ENCODE data around the gene MARCHF11. TPM values are rescaled to one million over a fixed set of nuclear protein-coding genes. Genes with fewer than 3 reads are reported as not detected.

The MARCHF11 gene
- total RNA-seq, 1 experiment from 2014 or later: not detected

DNA sequence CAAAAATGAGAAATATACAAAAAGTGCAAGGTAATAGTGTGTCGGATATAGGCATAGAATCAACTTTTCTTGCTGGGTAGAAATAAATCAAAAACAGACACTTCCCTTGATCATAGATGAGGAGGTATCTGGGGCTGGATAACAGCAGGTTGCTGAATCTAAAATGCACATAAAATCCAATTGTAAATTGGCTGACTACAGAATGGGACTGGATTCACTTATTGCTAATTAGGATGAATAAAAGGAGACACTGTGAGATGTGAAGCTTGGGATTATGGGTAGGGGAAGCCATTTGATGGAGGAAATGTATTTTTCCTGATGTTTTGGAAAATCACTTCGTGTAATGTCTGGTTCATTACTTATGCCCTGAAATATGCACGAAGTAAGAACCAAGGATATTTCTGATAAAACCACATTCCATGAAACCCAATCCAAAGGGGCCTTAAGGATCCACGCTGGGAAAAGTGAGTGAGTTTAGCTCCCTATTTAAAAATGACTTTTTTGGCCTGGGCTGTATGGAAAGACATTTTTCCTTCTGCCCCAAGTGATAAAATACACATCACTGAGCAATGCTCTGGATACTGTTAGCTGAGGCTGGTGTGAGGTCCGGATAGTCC lies 136.1 kb downstream of the MARCHF11 start:
- Histone ChIP-seq H3K27me3 (ENCODE audit: control insufficient read depth, insufficient read depth, low read length) (no peaks in the 10 kb centered on the region), H3K9me3 (ENCODE audit: control insufficient read depth, insufficient read depth, low read depth, low read length) (no peaks in the 10 kb centered on the region), H3K27ac (ENCODE audit: low read length) (no peak overlapping the region), H3K36me3 (ENCODE audit: control insufficient read depth, insufficient read depth, low read length) (no peaks in the 10 kb centered on the region), H3K4me1 (ENCODE audit: control insufficient read depth, insufficient read depth, low read length) (no peaks in the 10 kb centered on the region), H3K4me3 (ENCODE audit: low read depth in 2 of 2, low read length in 2 of 2) (no peak overlapping the region)
- ChIA-PET POLR2A (no interaction called here), CTCF (no interaction called here)
- no peak for DNase-seq (ENCODE audit: low read depth, low spot score)
- TF ChIP-seq, protein P1, sequence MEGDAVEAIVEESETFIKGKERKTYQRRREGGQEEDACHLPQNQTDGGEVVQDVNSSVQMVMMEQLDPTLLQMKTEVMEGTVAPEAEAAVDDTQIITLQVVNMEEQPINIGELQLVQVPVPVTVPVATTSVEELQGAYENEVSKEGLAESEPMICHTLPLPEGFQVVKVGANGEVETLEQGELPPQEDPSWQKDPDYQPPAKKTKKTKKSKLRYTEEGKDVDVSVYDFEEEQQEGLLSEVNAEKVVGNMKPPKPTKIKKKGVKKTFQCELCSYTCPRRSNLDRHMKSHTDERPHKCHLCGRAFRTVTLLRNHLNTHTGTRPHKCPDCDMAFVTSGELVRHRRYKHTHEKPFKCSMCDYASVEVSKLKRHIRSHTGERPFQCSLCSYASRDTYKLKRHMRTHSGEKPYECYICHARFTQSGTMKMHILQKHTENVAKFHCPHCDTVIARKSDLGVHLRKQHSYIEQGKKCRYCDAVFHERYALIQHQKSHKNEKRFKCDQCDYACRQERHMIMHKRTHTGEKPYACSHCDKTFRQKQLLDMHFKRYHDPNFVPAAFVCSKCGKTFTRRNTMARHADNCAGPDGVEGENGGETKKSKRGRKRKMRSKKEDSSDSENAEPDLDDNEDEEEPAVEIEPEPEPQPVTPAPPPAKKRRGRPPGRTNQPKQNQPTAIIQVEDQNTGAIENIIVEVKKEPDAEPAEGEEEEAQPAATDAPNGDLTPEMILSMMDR (IDR thresholded peaks at IDR 0.05): no peak
- TF ChIP-seq POLR2AphosphoS5 (IDR thresholded peaks at IDR 0.05; ENCODE audit: low read depth, low read length) (no peak), SIN3A (IDR thresholded peaks at IDR 0.05; ENCODE audit: borderline replicate concordance, insufficient read depth, low read depth, low read length) (no peak), TCF7L2 (IDR thresholded peaks at IDR 0.05; ENCODE audit: low read depth, low read length) (no peak)
- TF ChIP-seq, protein P2, sequence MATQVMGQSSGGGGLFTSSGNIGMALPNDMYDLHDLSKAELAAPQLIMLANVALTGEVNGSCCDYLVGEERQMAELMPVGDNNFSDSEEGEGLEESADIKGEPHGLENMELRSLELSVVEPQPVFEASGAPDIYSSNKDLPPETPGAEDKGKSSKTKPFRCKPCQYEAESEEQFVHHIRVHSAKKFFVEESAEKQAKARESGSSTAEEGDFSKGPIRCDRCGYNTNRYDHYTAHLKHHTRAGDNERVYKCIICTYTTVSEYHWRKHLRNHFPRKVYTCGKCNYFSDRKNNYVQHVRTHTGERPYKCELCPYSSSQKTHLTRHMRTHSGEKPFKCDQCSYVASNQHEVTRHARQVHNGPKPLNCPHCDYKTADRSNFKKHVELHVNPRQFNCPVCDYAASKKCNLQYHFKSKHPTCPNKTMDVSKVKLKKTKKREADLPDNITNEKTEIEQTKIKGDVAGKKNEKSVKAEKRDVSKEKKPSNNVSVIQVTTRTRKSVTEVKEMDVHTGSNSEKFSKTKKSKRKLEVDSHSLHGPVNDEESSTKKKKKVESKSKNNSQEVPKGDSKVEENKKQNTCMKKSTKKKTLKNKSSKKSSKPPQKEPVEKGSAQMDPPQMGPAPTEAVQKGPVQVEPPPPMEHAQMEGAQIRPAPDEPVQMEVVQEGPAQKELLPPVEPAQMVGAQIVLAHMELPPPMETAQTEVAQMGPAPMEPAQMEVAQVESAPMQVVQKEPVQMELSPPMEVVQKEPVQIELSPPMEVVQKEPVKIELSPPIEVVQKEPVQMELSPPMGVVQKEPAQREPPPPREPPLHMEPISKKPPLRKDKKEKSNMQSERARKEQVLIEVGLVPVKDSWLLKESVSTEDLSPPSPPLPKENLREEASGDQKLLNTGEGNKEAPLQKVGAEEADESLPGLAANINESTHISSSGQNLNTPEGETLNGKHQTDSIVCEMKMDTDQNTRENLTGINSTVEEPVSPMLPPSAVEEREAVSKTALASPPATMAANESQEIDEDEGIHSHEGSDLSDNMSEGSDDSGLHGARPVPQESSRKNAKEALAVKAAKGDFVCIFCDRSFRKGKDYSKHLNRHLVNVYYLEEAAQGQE (IDR thresholded peaks at IDR 0.05; ENCODE audit: insufficient read depth in 1 of 2, low read depth in 2 of 2, low read length in 1 of 2): no peak
- BruUV-seq (replicated peaks): no TSS peak
- intact Hi-C loops (cut with micrococcal nuclease; ENCODE audit: unreplicated experiment): no loop called here
- in situ Hi-C loops (cut with HindIII; ENCODE audit: low pct_unique_long_range_greater_than_20kb, low sequenced_read_pairs): no loop called here
- ATAC-seq: no peak

DNA sequence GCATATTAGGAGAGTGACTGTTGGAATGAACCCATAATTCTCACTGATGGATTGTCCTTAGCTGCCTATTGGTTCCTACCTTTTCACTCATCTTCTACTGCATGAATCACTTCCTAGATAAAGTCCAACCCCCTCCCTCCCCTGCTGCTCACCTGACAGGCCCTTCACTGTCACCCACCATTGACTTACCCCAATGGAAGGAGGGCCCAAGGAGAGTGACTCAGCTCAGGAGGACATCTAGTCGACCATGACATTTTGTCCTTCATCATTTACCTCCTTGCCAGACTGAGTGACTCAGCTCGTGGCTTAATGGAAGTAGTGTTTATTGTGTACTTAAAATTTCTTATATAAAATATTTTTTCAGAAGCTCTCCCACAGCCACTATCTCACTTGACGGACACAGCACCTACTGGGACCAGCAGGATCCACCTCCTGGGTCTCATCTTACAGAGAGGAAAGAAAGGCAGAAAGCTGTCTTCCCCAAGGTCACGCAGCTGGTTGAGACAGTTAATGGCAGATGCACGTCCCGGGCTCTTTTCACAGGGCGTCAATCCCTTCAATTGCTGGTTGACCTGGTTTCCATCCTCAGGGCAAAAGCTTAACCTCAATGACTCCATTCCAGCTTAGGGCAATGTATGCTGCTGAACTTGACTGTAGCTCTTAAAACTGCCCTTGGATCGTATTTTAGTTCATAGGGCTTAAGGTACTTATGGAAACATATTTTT lies 142.3 kb downstream of the MARCHF11 start:
- H3K27ac ChIP-seq (ENCODE audit: low read length): no peak overlapping the region
- no peaks in the 10 kb centered on the region for H3K36me3 ChIP-seq (ENCODE audit: control insufficient read depth, insufficient read depth, low read length)
- no TSS peak for BruUV-seq (replicated peaks)
- ChIA-PET CTCF (no interaction called here), POLR2A (no interaction called here)
- H3K4me3 ChIP-seq (ENCODE audit: low read depth in 2 of 2, low read length in 2 of 2): no peak overlapping the region
- ATAC-seq (no peak), DNase-seq (ENCODE audit: low read depth, low spot score) (no peak)
- in situ Hi-C loops (cut with HindIII; ENCODE audit: low pct_unique_long_range_greater_than_20kb, low sequenced_read_pairs): no loop called here
- no peaks in the 10 kb centered on the region for H3K4me1 ChIP-seq (ENCODE audit: control insufficient read depth, insufficient read depth, low read length)
- H3K9me3 ChIP-seq (ENCODE audit: control insufficient read depth, insufficient read depth, low read depth, low read length): no peaks in the 10 kb centered on the region
- intact Hi-C loops (cut with micrococcal nuclease; ENCODE audit: unreplicated experiment): no loop called here
- H3K27me3 ChIP-seq (ENCODE audit: control insufficient read depth, insufficient read depth, low read length): no peaks in the 10 kb centered on the region
- no peak for TF ChIP-seq TCF7L2 (IDR thresholded peaks at IDR 0.05; ENCODE audit: low read depth, low read length)
- TF ChIP-seq, protein P2 (IDR thresholded peaks at IDR 0.05; ENCODE audit: insufficient read depth in 1 of 2, low read depth in 2 of 2, low read length in 1 of 2): no peak
- TF ChIP-seq POLR2AphosphoS5 (IDR thresholded peaks at IDR 0.05; ENCODE audit: low read depth, low read length): no peak
- no peak for TF ChIP-seq SIN3A (IDR thresholded peaks at IDR 0.05; ENCODE audit: borderline replicate concordance, insufficient read depth, low read depth, low read length)
- TF ChIP-seq, protein P1 (IDR thresholded peaks at IDR 0.05): no peak

All from Panc1 (cell line).